HG03175 (cell line): ENCODE results near the gene GHR.
"Not testable (repeated sequence)": the region's sequence is repeated elsewhere in the genome, so short reads cannot be mapped to it uniquely, and the experiment has no call there.

ENCODE experiments used
- ATAC-seq: cut with Tn5 transposase; IDR thresholded peaks from one replicate; pipeline ENCODE4 v1.9.1; 2021; ENCODE audit warnings: mild to moderate bottlenecking, moderate library complexity; ENCODE audit not compliant: unreplicated experiment

The GHR gene

DNA sequence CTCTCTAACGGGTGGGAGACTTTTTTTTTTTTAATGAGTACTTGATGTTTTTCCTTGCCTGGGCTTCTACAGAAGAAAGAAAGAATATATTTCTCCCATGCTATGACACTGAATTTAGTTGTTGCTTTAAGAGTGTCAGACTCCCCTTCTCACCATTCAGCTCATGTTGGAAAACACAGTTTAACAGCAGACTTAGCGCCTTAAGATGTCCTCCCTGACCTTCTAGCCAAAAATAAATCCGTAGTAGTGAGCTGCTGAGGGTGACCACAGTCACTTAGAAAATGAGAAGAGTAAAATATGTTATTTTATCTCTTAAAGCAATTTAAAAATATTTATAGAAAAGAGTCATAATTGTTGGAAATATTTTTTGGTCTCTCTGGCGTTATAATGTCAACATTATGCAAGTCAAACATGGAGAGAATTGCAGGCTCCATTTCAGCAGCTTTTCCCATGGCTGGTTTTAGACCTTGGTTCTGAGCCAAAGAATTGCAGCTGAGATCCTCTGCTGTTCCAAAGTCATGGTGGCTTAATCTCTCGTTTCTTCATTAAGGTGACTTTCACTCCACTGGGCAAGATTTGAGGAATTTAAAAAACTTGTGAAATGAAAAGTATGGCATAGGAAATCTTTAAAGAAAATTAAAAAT, 143.5 kb downstream of the GHR start:
- ATAC-seq, result no peak

DNA sequence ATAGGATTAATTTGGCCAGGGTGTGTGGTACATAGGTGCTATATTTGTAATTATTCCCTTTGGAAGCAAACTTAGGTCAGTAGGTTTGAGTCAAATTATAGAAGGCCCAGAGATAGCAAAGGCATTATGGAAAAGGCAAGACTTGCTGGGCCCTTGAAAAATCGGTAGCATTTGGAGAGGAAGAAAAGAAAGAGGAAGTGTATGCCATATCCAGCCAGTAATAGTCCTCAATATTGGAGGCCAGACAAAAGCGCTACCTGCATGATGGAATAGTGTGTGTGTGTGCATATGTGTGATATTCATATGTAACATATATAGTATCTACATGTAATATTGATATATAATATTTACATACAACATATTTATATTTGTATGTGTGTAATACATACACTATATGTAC, 146.1 kb downstream of the GHR start:
- no peak for ATAC-seq

DNA sequence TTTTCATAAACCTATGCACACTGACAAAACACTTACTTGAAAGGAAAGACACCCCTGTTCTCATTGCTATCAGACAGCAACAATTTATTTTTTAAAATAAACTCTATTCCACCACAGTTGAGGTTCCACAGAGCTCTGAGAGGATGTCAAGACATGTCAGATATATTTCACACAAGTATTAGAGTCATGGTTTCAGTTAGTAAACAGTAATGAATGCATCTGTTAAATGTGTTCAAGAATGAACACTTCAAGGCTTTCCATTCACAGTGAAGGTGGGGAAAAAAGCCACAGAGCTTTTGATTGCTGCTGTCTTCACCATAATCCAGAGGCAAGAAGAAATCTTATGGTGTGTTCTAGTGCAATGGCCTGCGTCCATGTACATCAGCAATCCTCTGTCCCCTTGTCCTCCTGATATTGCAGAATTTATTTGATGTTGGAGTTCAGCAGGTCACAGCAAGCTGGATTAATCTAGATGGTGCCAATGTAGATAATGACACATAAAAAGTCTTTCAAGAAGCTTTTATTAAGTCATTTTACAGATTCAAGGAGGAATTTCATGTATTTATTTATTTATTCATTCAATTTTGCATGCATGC, 146.8 kb downstream of the GHR start:
- no peak for ATAC-seq

DNA sequence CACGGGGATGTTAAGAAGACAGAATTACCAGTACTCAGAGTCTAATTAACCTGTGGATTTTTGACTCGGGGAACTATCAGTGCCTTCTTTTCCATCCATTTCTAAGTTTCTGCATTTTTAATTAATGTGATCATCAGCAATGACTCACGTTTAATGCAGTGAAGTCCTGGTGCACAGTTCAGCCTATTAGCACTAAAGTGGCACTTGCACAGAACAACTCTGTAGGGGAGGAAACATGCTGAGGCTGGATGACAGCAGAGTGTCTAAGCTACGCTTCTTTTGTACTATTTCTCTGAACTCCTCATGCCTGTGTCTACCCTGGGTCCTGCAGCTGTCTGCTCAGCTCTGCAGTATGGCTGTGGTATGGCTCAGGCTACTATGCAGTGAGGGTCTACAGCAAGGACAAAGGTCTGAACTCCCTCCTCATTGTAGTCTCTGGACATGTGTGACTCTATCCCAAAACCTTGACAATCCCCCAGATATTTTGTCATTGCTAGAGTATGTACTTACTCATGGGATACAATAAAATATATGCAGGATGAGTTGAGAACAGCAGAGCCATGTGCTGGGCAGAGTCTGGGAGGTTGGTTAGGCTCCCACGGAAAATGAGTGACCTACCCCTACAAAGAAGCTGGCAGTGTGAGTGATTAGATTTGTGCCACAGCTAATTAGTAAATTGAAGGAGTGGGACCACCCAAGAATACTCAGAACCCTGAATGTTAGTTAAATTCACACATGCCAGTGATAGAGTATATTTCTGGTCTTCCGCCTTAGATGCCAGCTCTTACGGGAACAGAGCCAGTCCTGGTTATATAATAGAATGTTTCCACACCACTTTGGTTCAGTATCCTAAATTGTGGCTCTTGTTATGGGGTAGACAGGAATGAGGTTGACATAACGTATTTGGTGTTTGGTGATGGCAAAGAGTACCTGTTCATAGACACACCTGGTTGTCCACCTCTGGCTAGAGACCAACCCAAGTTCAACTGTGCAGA, 148.0 kb downstream of the GHR start:
- no peak for ATAC-seq

DNA sequence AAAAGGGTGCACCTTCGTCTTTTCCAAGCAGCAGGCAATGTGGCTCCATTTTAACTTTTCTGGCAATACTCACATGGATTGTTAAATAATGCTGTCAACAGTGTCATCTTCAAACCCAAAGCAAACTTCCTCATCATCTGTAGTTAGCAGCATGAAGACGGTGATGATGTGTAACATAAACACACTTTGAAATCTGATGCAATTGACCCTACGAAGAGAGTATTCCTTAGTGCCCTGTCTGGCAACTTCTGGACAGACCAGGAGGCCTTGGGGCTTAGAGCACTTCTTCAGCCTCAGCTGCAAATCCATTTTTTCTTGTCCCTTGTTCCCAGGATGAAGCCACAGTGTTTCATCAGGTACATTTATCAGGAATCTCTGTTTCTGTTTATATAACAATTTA, 149.1 kb downstream of the GHR start:
- ATAC-seq, result no peak

DNA sequence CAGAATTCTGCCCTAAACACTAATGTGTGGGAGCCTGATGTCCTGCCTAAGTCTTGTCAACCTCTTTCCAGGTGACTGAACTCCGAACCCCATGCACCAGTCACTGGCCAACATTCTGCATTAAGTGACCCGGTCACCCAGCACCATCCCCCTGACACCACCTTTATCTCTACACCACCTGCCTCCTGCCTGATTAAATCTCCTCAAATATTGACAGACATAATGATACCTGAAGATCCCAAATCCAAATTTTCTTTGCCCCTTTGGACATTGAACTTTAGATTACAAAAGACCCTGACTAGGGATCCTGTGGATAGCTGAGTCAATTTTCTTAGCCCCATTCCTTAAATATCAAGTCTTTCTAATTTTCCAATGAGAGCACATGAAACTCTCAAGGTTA, 150.1 kb downstream of the GHR start:
- no peak for ATAC-seq

DNA sequence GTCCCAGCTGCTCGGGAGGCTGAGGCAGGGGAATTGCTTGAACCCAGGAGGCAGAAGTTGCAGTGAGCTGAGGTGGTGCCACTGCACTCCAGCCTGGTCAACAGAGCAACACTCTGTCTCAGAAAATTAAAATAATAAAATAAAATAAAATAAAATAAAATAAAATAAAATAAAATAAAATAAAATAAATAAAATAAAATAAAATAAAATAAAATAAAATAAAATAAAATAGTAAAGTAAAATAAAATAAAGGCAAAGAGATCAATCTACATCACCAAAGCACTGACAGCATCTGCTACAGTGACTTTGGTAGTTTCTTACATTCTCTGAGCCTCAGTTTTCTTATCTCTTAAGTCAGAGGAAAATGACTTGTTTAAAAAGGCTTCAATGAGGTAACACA, 152.7 kb downstream of the GHR start:
- not testable (repeated sequence) for ATAC-seq

DNA sequence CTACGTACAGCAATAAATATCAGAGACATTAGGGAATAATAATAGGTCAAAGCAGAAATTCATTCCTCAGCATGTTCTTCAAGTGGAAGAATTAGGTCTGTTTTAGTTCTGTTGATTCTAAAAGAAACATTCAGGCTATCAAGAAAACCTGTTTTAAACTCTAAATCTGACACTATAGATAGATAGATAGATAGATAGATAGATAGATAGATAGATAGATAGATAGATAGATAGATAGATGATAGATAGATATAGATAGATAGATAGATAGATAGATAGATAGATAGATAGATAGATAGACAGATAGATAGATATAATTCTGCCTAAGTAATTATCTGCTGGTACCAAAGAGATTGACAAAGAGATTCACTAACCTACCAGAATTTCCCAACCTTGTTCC, 155.7 kb downstream of the GHR start:
- not testable (repeated sequence) for ATAC-seq

DNA sequence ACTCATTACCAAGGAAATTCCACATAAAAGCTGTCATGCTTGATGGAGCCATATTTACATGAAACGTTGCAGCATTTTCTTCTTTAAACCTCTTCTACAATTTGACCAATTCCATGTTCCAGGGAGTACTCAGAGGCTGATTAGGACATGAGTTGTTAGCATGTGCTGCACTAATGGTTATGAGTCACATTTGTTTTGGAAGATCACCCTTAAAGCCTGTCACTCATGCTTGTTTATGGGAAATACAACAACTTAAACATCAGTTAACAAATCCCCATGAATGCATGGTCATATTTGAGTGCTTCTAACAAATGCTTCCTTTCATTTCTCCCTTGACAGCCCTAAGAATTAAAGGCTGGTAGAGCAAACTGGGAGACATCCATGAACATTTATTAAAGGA, 156.1 kb downstream of the GHR start:
- no peak for ATAC-seq

DNA sequence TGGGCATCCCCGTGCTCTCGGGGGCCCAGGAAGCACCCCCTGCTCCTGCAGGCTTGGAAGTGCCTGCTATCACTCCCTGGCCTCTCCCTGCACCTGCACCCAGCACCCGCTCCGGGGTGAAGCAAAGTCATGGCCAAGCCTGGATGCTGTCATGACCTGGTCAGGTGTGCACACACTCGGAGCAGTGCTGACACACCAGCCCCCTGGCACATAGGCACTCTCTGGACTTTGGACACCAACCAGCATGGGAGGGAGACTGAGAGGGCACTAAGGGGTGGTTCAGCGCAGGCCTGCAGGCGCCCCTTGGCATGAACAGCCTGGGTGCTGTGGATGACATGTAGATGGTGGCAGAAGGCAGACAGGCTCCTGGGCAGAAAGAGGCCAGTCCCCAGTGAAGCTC, 158.6 kb downstream of the GHR start:
- ATAC-seq, result no peak

DNA sequence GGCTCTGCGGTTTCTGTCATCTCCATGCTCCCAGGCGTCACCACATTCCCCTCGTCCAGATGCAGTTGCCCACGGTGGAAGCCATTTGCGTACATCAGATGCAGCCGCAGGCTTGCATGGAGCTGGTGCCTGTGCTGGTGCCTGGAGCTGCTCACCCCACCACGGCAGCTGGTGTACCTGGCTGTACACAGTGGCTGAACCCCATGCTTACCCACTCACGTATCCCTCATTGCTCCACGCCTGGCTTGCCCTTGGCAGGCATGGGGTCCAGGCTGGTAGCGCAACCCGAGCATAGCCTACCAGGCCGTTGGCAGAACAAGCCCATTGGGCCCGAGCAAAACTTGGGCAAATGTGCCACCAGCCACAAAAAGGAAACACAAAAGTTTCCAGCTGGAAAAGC, 159.5 kb downstream of the GHR start:
- no peak for ATAC-seq

DNA sequence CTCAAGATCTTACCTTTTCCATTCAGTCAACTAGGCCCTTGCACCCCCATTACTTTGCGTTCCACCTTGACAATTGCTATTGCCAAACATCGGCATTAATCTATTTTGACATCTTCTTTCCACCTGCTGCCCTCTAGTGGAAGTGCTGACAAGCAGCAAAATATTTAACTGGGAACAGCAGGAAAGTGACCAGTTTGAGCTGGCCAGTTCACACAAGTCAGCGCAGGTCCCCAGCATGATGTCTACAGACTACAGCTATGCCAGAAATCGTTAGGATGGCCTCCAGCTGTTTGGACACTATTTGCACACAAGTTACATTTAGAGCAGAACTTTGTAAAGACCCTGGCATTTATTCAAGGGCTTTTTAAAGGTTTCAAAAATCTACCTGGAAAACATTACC, 160.1 kb downstream of the GHR start:
- peak; percentile 66 for ATAC-seq

DNA sequence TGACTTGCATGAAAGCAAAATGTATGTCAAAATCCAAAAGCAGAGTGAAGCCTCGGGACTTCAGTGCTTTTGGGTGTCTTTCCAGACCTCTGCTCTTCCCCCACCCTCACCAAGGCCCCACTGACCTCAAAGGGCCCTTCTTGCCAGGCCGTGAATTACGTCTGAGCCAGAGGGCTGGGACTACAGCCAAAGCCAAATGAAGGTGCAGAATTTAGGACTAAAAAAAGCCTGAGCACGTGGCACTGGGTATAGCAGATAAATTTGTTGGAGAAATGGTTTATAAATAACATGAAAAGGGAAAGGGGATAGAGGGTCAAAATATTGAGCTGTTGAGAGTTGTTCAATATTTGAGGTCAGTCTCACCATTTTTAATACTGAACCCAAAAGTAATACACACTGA, 163.4 kb downstream of the GHR start:
- ATAC-seq, result no peak

DNA sequence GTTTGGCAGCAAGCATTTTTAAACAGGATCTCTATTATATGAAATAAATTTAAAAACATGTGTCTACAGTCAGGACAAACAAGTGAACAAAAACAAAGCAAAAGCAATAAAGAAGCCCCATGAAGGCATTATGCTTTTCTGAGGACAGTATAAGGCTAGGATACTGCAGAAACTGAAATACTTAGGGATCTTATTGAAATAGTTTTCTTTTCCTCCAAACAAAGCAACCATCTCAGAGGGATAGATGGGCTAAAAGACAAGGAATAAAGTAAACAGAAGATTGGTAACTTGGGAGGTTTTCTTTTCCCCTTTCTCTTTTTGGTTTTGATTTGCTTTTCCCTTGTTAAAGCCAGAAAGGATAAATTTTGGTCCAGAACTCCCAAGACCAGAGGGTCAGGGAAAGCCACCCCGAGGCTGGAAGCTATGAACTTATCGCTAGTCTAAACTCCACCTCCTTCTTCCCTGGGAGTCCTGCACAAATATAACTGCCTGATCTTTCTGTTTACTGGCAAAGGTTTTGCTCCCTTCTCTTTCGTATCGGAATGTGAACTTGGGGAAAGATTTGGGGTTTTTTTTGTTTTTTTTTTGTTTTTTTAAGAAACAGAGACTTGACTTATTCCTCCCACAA, 164.0 kb downstream of the GHR start:
- no peak for ATAC-seq

DNA sequence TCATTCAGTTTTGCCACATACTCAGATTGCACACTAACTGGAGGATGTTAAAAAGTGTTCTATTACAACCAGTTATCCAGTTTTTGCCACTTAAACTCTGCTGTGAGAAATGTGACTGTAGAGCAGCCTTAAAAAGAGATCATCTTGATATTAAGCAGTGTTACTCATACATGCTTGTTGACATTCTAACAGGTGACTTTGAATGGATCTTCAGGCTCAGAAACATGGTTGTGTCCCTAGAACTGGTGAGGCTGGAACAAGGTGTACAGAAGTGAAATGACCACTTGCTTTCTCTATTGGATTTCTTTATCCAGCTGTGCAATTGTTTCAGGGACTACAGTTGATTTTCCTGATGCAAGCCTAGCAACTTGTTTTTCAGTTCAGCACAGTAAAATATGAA, 167.3 kb downstream of the GHR start:
- no peak for ATAC-seq

DNA sequence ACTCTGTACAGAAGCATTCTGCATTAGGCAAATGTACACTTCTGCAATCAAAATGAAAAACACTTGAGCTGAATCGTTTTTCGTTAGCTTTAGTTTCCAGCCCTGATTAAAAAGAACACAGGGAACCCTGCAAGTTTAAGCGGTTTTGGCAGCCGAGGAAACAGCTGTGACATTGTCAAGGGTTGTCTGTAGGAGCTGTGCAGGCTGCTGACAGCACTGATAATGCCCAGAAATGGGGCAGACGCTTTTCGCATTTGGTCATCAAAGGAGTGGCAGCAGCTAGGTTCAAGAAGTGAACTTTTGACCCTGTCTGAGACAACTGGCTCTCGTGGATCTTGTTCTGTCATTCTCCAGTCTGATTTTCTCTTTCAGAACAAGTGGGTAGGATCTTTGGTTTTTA, 167.8 kb downstream of the GHR start:
- no peak for ATAC-seq

DNA sequence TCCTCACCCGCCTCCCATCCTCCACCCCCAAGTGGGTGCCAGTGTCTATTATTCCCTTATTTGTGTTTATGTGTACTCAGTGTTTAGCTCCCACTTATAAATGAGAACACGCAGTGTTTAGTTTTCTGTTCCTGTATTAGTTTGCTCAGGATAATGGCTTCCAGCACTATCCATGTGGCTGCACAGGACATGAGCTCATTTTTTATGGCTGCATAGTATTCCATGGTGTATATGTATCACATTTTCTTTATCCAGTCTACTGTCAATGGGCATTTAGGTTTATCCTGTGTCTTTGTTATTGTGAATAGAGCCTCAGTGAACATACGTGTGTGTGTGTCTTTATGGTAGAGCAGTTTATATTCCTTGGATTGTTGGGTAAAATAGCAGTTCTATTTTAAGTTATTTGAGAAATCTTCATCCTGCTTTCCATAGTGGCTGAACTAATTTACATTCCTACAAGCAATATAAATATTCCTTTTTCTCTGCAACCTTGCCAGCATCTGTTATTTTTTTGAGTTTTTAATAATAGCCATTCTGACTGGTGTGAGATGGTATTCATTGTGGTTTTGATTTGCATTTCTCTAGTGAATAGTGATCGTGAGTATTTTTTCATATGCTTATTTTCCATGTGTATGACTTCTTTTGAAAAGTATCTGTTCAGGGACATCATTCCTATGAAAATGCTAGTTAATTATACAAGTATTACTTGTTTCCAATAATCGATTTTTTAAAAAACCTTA, 169.3 kb downstream of the GHR start:
- ATAC-seq, result no peak

DNA sequence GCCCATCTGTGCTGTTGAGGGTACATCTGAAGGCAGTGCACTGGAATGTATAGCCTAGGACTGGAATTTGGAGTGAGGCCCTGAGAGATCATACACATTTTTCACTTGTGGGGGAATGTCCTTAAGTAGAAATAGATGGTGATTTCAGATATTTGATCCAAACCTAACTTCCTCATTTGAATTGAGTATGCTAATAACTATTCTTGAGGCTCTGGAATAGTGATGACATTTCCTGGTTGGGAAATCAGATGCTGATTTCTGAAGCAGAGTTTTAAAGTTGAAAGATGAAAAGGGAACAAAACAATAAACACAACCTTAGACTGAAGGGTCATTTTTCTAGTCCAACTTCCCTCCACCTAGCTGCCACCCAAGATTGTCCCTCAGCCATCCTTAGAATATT, 170.4 kb downstream of the GHR start:
- no peak for ATAC-seq

DNA sequence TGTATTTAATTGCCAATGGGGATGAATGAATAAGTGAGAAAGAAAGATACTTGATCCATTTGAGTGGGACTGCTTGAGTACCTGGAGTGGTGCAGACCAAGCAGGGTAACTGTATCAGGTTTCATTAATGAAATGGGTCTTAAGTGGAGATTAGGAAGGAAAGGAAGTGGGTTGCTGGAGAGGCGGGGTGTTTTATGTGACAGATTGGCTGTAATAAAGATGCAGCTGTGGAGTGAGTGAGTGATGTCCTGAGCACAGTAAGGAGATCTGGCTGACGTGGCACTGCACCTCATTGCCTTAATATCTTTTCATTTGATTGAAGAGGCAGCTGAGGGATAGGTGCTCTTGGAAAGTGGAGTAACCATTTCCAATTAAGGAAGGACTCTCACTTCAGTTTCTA, 172.4 kb downstream of the GHR start:
- no peak for ATAC-seq

DNA sequence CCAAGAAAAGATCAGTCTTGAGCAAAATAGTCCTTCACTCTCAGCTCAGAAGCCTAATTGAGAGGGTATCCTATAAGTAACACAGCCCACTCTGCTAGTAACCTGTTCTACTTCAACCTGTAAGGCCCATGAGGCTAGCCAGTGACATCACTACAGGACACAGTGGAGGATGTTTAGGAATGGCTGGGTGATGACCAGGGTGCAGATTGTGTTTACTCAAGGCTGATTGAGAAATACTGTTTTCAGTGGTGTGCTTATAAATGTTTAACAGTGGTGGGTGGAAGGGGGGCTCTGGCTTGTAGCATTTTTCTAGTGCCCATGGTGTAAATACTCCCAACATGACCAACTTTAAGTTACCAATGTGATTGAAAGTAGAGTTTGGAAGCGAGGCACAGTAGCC, 173.6 kb downstream of the GHR start:
- no peak for ATAC-seq
